Tongue (tissue), 2 donors: ENCODE measurements around the gene NLGN1. TPM values are rescaled to one million over a fixed set of nuclear protein-coding genes. Genes with fewer than 3 reads are reported as not detected.

Experiments
- DNase-seq: peaks from one replicate; pipeline ENCODE4 v3.0.0-alpha.2; 2015
- total RNA-seq: library from RNA; depleted of rRNA; stranded (reverse); fragments of >200 nt; gene quantifications from one replicate; pipeline ENCODE4 v1.2.3, GENCODE V29; 2014

The NLGN1 gene
- total RNA-seq, 1 donor from 2014 or later = 12.6 TPM

DNA sequence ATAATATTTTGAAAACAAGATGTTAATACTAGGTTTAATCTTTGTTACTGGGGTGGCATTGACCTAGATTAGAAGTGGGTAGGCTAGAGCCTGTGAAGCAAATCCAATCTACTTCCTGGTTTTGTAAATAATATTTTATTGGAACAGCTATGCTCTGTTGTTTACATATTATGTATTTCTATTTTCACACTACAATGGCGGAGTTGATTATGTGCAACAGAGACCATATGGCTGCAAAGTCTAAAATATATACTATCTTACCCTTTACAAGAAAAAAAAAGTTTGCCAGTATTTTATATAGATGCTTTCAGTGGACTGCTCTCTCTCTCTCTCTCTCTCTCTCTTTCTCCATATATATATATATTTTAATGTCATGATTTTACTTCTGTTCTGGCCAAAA, 244.2 kb downstream of the NLGN1 start:
- DNase-seq = no peak

DNA sequence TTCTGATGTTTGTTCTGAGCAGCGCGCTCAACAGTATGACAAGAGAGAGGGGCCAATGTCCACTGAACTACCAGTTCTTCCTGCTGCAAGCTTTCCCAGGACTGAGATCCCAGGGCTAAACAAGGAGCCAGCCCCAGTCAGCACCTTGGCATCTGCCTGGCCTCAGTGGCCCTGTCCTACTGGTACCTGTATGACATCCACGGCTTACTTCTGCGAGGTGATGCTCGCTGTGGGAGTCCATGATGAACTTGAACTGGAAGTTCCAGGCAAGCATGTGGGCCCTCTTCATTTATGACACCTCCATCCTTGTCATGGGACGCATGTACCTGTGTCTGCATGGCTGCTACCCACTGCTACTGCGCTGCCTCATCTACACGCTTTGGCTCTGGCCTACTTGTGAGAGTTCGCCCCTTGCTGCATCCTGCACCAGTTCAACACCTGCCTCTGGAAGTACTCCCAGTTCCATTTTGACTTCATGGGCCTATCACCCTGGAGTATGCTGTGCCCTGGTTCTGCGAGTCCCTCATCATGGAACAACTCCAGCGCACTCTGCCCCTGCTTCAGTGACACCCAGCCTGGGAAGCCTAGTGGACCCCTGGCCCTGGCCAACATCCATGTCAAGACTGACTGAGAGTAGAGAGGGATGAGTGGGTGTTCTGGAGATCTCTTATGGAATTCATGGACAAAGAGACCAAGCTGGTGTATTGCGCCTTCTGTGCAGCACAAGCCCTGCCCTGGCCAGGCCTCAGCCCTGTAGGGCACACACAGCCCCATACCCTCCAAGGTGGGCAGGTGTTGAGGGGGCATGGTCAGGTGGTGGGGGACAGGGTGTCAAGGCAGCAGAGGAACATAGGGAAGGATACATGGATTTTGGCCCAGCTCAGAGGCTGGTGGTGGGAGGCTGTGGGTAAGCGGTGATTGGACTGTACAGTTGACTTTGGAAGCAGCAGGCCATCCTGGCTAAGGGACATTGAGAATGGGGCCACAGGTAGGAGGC, 246.8 kb downstream of the NLGN1 start:
- DNase-seq = no peak

DNA sequence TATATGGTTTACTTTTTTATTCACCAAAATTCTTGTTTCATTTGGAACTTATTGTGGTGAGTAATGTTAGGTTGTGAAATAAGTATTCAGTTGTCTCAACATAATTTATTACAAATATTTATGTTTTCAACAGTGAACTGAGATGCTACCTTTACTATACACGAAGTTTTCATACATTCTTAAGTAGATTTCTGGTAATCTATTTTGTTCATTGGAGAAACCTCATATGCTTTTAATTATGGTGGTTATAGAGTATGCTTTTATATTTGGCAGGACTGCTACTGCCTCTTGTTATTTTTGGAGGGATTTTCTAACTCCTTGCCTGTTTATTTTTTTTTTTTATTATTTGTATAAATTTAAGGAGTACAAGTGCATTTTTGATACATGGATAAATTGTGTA, 253.1 kb downstream of the NLGN1 start:
- DNase-seq = no peak

DNA sequence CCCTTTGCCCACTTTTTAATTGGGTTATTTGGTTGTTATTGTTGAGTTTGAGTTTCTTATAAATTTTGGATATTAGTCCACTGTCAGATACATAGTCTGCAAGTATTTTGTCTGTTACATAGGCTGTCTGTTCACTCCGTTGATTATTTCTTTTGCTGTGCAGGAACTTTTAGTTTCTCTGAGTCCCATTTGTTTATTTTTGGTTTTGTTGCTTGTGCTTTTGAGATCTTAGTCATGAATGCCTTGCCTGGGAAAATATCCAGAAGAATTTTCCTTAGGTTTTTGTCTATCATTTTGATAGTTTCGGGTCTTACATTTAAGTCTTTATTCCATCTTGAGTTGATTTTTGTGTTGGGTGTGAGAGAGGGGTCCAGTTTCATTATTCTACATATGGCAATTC, 254.5 kb downstream of the NLGN1 start:
- DNase-seq = no peak

DNA sequence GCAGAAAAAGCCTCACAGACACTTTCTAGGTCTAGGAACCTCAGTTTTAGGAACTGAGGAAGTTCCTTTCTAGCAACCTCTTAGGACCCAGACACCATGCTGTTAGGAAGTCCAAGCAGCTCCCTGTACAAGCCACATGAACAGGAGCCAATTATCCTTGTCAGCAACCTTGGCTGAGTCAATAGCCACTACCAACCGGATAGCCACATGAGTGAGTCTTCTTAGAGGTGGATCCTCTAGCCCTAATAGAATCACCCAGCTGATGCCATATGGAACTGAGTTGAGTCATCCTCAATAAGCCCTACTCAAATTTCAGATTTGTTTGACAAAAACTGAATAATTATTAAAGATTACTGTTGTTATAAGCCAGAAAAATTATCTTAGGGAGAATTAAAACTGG, 256.2 kb downstream of the NLGN1 start:
- DNase-seq = no peak

DNA sequence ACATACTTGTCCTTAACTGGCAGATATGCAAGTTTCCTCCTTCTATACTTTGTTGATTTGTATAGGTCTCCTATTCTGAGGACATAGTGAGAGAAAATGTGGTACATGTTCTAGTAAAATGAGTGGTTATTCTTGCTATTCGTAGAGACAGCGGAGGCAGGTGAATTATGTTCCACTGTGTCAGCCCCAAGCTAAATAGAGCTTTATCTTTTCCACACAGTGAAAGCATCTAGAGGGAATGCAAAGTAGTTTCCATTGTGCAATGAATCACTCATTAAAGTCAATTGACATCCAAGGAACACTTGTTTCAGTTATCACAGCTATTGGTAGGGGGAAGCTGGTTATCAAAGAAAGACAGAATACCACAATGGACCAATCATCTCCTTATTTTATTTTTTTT, 262.4 kb downstream of the NLGN1 start:
- no peak for DNase-seq

DNA sequence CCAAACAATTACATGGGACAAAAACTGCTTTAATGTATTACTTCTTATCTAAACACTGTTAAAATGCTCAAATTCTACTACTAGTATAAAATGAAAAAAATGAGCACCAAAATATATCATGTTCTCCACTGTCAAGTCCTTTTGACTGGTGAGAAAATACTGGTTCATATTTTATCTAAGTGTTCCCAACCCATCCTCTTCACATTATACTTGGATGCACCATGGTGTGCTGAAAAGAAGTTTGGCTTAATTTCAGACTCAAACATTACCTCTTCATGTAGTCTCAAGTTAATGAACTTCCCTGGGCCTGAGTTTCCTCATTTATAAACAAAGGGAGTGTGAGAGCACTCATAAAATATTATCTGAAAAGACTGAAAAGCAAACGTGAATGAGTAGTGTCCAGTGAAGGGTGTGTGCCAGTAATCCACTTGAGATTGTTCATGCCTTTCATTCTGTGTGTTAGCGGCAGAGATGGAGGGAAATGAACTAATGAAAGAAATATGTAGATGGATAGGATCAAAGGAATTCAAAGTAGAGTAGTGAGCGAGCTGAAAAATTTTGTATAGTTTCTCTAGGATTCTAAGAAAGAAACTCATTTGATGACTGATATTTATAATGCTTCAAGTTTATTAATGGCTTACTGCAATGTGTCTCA, 263.2 kb downstream of the NLGN1 start:
- no peak for DNase-seq

DNA sequence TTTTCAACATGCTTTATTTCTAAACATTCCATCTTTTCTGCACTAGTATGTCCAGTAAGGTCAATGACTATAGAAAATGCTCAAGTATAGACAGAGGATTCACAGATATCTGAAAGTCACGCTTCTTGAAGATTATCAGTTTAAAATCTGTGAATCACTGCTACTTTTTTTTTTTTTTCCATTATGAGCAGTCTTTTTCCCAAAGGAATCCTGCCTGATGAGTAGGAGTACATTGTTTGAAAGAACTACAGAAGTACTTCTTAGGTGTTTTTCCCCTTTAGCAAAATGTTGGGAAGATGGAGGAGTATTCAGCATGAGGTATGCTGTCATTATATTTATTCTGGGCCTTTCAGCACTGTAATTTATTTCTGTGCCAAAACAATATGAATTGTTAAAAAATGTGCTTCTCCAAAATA, 266.2 kb downstream of the NLGN1 start:
- DNase-seq = peak; percentile 9

DNA sequence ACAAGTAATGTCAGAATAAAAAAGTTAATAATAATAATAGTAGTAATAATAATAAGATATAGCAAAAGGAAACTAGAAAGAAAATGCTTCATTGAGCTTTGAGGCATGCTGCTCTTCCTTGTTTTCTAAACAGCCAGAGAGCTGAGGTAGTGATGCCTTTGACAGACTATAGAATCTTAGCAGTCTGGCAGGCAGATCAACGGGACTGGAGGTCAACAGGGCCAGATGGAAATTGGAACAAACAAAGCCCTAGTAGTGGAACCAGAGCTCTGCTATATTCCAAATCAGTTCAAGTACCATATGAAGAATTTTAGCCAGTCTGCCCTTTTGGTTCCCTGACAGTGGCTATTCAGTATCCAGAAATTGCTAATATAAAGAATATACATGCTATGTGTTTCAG, 278.6 kb downstream of the NLGN1 start:
- no peak for DNase-seq

DNA sequence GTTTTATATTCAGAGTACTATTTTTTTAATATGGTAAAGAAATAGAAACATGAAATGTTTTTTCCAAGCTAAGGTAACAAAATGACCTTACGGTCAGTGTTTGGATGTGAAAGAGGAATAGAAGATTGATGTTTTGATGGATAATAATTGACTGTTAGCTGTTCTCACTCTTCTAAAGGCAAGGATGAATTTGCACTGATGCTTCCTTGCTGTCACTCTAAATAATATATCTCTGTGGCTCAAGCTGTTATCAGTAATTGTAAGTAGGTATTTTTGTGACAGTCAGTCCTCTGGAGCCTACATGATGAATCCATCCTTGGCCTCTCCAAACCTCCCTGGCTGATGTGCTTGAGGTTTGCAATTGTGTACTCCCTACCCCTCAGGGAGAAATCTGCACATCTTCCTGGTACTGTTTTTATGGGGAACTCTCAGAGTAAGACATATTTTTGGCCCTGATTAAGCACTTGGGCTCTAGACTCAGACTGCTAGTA, 283.7 kb downstream of the NLGN1 start:
- DNase-seq = no peak

DNA sequence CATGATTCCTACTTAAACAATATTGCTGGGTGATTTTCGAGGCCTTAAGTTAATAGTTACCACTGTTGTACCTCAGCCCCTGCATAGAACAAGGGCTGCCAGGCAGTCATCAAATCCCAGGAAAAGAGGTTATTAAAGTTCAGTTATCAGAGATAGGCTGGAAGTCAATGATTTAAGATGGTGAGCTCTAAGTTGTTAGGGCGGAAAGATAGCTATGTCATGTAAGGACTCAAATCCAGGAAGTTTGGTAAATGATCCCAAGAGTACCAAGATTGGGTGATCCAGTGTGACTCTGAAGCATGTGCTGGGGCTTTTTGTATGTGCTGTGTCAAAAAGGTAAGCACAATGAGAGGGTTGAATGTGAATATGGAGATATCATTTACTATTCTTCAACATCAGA, 287.9 kb downstream of the NLGN1 start:
- DNase-seq = no peak

DNA sequence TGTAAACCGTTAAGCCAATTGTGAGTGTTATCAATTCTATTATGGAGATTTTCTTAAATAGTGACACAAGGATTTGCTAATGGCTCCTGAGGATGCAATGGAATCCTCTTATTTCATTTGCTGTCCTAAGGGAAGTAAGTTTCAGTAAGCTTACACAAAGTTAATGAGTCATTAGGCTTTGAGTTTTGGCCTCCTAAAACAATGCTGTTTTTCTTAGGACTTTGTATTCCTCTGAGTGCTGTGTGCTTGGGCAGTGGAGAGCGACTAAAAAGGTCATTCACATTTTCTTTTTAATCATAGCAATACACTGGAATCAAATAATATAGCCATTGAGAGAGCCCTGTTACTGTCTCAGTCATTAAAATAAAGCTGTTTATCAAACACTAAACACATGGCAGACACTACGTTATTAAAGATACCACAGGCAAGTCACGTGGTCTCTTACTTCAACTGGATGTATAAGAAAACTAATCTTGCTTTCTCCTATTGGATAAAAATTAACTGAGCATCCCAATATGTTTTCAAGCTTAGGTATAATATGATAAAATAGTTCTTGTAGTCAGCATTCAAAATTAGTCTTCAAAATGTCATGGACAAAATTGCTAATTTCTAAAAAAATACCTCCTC, 290.8 kb downstream of the NLGN1 start:
- no peak for DNase-seq

DNA sequence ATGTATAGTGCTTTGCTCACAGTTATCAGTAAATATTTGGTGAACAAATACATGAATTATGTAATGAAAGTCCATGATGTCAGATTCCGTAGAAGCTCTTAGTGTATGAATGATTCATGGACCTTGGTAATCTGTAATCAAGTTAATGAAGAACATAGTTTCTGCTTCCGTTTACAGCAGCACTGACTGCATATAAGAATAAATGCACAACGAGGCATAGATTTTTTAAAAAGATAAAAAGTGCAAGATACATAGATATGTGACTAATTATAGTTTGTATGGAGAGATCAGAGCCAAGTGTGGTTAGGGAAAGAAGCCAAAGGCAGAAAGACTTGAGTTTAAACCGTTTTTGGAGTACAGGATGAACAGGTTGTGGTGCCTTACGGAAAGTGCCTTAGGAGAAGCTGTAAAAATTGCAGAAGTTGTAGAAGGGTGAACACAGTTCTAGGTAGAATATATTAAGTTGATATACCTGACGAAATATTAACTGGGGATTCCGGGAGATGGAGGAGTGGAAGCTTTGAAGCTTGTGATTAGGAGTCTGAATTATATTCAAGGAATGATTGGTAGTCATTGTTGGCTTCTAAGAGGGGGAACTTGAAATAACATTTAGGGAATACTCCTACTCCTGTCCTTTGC, 293.1 kb downstream of the NLGN1 start:
- DNase-seq = no peak

DNA sequence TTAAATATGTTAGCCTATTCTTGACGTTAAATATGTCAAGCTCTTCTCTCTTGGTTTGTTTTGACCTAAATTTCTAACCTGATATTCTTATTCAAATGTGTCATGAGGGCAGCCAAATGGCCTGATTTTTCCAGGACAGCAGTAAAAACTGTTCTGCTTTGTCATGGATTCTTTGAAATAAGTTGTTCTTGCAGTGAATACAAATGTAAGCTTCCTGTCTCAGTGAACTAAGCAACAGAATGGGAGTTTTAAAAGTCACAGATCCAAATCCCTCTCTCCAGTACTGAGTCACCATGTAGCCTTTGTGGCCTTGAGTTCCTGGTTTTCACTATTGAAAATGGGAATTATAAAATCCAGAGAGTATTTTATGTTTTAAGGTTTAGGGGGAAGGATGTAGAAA, 301.8 kb downstream of the NLGN1 start:
- no peak for DNase-seq

DNA sequence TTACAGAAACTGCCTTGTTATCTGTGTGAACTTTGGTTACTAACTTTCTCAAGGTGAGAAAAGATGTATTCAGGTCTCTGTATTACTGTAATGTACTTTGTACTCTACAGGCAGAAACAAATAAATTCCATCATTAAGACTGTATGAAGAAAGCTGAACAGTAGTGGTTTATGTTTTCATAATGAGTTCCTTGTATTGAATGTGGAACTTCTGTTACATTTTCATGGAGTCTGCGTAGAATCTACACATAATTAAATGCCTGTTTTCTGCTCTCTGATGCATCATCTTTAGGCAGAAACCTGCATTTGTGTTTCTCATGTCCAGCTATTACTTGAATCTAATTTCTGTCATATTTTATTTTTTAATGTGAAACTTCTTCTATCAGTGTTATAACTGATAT, 302.8 kb downstream of the NLGN1 start:
- no peak for DNase-seq

DNA sequence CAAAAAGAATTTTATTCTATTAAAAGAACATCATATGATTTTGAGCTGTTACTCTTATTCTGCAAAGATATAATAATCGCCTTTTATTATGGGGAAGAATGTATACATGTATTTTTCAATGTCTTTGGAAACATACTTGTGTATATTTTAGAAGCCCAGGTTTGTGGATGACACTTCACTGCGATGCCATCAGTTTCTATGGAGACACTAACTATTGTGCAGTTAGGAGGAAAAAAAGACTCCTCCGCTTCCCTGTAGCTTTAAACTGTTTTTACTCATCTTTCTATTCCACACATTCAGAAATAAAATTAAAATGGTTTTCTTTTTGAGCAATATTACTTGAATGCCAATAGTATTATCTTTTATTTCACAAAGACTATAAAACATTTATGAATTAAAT, 305.0 kb downstream of the NLGN1 start:
- DNase-seq = no peak

DNA sequence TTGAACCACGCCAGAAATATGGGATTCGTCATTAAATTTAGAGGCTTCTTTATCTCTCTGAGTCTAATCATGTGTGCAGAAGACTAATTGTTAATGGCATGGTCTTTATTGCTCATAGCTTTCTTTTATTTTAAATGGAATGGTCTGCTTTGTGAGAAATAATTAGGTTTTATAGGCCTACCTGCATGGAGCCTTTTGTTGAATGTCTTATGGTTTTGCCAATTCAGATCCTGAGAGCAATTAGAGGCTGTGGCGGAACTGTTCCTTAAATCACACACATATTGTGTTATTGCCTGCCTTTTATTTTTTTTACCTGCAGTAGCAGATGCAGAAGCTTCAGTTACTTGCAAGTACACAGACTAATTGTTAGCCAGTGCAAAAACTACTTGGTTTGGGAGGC, 306.2 kb downstream of the NLGN1 start:
- no peak for DNase-seq

DNA sequence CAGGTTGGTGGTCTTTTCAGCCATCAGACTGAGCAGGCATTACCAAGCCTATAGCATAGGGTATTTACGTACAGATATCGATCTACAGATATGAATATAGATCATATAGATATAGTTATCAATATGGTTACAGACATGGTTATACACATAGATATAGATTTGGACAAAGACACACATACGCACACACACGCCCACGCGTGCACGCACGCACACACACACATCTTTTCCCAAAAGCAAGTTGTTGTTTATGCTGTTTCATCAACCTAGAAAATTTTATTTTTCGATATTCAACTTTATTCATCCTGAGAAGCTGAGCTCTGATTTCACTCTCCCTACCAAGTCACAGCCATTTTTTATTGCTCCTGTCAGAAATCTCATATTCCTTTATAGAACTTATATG, 309.1 kb downstream of the NLGN1 start:
- no peak for DNase-seq

DNA sequence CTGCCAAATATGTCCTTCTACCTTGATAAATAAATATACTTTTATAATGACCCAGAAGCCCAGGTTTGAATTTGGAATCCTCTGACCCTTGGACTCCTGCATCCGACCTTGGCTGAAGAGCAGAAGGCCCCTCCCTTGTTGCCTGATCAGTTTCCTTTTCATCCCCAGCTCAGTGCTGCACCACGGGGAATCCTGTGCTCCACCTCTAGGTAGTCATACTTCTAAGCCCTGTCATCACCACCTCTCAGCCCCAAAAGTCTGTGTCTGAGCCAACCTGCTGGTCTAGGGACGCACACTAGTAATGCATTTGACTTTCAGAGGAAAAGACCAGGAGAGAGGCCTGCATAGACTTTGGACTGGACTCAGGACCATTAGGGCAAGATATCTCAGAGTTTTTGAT, 310.6 kb downstream of the NLGN1 start:
- no peak for DNase-seq

DNA sequence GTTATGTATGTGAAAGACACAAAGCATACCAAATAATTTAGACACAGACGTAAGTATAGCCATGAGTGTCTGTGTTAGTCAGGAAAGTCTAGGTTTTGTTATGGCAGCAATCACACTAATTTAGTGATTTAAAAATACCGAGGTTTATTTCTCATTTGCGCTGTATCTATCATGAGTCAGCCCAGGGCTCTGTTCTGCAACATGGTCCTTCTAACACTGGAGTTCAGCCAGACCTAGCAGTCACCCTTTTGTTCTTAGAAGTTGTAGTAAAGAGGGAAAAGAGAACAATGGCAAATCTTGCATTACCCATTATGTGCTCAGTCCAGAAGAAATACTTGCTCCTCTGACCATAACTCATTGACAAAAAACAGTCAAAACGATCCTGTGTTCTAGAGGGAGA, 311.5 kb downstream of the NLGN1 start:
- DNase-seq = no peak

DNA sequence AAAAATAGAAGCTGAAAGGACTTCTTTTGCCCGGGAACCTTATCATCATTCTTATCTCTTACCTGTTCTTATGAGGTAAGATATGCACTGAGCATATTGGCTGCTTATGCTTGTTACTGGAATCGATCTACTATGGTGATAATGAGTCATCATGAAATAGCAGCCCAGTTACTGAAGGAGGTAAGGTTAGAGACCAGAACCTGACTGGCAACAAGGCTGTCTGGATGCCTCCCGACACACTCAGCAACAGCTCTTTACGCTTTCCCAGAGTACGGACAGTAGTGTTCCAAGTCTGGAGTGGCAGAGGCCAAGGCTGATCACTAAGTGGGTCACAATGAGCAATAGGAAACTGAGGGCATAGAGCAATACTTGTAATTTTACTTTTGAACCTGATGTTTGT, 314.1 kb downstream of the NLGN1 start:
- DNase-seq = no peak

DNA sequence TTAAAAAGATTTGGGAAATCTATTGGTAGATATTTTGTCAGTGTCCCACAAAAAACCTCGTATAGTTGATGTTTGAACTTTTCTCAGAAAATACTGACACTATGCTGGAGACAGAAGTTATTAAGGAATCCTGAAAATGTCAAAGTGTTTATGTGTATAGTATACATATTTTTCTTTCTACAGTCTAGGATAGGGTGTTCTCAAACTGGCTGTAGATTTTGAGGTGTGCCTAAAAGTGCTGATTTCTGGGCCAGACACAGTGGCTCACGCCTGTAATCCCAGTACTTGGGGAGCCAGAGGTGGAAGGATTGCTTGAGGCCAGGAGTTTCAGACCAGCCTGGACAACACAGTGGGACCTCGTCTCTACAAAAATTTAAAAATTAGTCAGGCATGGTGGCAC, 322.0 kb downstream of the NLGN1 start:
- no peak for DNase-seq

DNA sequence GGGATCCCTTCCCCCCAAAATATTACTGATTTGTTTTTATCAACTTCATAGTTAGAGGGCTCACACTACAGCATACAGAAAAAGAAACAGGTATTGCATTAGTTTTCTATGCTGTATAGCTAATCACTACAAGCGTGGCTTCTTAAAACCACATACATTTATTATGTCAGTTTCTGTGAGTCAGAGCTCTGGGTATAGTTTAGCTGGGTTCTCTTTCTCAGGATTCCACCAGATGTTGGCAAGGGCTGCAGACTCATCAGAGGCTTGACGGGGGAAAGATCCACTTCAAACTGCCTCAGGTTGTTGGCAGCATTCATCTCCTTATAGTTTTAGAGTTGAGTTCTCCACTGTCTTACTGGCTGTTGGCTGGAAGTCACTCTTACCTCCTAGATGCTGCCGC, 328.0 kb downstream of the NLGN1 start:
- DNase-seq = no peak
